Psoas muscle (tissue), 8 donors: ENCODE measurements around the gene SOCS1. TPM values are rescaled to one million over a fixed set of nuclear protein-coding genes. Genes with fewer than 3 reads are reported as not detected.

ENCODE experiments used
- ATAC-seq, 4 donors: fragments of 200-7000 bp; cut with Tn5 transposase; one replicate each; pipeline ENCODE4 v1.9.1; 2020; ENCODE audit warnings: moderate library complexity in 3 of 4, mild to moderate bottlenecking in 2 of 4
- DNase-seq, 2 donors: peaks; one replicate each; pipeline ENCODE4 v3.0.0-alpha.2; 2020
- H3K27ac ChIP-seq: fragments of 200-600 bp; one replicate; pipeline ENCODE4 v1.8.0; 2022
- H3K27me3 ChIP-seq, 3 donors: fragments of 200-600 bp in 1 of 3; one replicate each; pipeline versions ENCODE4 v1.6.1 to v1.8.0; 2013 to 2022; ENCODE audit warnings: low read length in 2 of 3, mild to moderate bottlenecking in 2 of 3, moderate library complexity in 1 of 3; ENCODE audit not compliant: insufficient read depth in 3 of 3
- H3K36me3 ChIP-seq, 2 donors: fragments of 200-600 bp in 1 of 2; one replicate each; pipeline versions ENCODE4 v1.6.1 to v1.8.0; 2013 to 2022; ENCODE audit warnings: low read depth in 1 of 2, mild to moderate bottlenecking in 1 of 2, moderate library complexity in 1 of 2; ENCODE audit not compliant: insufficient read depth in 1 of 2
- H3K4me1 ChIP-seq: fragments of 200-600 bp; one replicate; pipeline ENCODE4 v1.8.0; 2022
- H3K4me3 ChIP-seq: fragments of 200-600 bp; one replicate; pipeline ENCODE4 v1.8.0; 2022; ENCODE audit warnings: mild to moderate bottlenecking
- H3K9me3 ChIP-seq: fragments of 200-600 bp; one replicate; pipeline ENCODE4 v1.8.0; 2022
- WGBS, 3 donors: extraction: QIAGEN DNeasy Blood & Tissue Kit; methylation state at CpG; one replicate each; pipeline versions ENCODE4 v1.1.6 to v1.1.7; 2013; 5-methylcytosine and 5-hydroxymethylcytosine counted together
- intact Hi-C, 2 donors: fragments of 100-400 bp; cut with DNase I; formaldehyde crosslinking; loops; one replicate each; pipeline versions ENCODE4 v1.11.0 to v1.14.2; 2022
- polyA plus RNA-seq, 3 donors: library from polyadenylated mRNA; stranded (reverse); fragments of 200-250 nt; gene quantifications; one replicate each; pipeline ENCODE4 v1.2.3, GENCODE V29; 2013
- total RNA-seq, 4 donors: library from RNA; stranded (reverse); fragmentation: NEBNext Ultra II Directional in 2 of 4; extraction: Animal tissue kit (Norgen Biotek cat#: 25700) in 2 of 4; gene quantifications; one replicate each; pipeline versions ENCODE4 v1.2.1 to v1.2.4, GENCODE V29; 2021 to 2023
- TF ChIP-seq, protein P1 (sequence below): fragments of 200-600 bp; IDR thresholded peaks from one replicate; pipeline ENCODE4 v1.8.0; 2022; ENCODE audit warnings: antibody characterized with exemption
- donor health status: healthy with polysubstance abuse.
- donor health status: DM: no; HTN: no; CAD: no; lungs with moderate emphysema.
- donor health status: Bipolar disorder and iron deficiency.
- donor health status: healthy.
- donor health status: DM: yes; HTN: yes; CAD: no.
- donor health status: DM: no; HTN: no; CAD: no.
- donor health status: DM: no; HTN: no; CAD: no.
- donor health status: DM: yes; HTN: yes; CAD: no.

Gene SOCS1
- total and polyA plus RNA-seq, 7 donors: 0.44 to 12.6 (median 2.1) TPM

DNA sequence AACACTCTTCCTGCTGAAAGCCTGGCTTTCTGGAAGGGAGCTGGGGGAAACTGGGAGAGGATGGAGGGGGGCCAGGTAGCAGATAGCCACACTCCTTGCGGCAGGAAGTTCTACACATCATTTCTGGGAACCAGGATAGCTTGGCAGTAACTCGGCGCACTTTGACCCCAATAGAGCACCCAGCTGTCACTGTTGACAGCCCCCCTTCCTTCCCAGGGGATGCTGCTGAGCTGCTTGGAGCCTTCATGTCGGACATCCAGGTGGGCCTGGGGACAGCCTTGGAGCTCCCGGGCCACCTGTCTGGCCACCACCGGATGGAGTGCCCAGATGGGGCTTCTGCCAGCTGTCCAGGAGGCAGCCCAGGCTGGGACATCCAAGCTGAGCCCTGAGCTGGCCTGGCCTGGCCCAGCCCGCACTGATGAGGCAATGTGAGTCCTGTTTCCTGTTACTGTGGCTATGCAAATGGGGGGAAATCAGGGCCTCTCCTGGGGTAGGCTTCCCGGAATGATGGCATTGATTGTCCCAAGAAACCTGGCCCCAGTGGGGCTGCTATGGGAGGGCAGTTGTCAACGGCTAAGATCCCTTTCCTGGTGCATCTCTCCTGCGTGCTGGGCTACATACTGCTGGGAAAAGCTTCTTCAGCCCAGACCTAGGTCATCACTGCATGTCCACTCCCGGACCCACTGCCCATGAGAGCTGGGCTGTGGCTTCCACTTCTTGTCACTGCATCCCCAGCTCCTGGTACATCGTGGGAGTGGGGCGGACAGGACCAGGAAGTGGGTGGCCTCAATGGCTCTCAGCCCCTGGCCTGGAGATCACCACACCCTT, 50.0 kb downstream of the SOCS1 start:
- no peaks in the 10 kb centered on the region for H3K4me1 ChIP-seq
- no peak overlapping the region for H3K4me3 ChIP-seq
- DNase-seq (no peak), ATAC-seq (peak; percentile 42 to 66 (median 58))
- WGBS, 3 donors: 37 to 41% (median 38%) methylated on average over 13 of the region's 13 CpGs
- peaks cover 0 to 8% (median 0%) of the 10 kb centered on the region in 3 donors for H3K27me3 ChIP-seq
- intact Hi-C loops: no loop called here
- no peak overlapping the region for H3K27ac ChIP-seq
- H3K36me3 ChIP-seq: no peaks in the 10 kb centered on the region
- TF ChIP-seq, protein P1, sequence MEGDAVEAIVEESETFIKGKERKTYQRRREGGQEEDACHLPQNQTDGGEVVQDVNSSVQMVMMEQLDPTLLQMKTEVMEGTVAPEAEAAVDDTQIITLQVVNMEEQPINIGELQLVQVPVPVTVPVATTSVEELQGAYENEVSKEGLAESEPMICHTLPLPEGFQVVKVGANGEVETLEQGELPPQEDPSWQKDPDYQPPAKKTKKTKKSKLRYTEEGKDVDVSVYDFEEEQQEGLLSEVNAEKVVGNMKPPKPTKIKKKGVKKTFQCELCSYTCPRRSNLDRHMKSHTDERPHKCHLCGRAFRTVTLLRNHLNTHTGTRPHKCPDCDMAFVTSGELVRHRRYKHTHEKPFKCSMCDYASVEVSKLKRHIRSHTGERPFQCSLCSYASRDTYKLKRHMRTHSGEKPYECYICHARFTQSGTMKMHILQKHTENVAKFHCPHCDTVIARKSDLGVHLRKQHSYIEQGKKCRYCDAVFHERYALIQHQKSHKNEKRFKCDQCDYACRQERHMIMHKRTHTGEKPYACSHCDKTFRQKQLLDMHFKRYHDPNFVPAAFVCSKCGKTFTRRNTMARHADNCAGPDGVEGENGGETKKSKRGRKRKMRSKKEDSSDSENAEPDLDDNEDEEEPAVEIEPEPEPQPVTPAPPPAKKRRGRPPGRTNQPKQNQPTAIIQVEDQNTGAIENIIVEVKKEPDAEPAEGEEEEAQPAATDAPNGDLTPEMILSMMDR: no peak
- no peaks in the 10 kb centered on the region for H3K9me3 ChIP-seq

GRCh38 chr16:11205065-11205699, 50.8 kb downstream of the SOCS1 start:
- intact Hi-C loops: no loop called here
- no peak overlapping the region for H3K27ac ChIP-seq
- DNase-seq: no peak
- 76 to 80% (median 79%) methylated on average over 19 of the region's 19 CpGs for WGBS, 3 donors
- H3K4me3 ChIP-seq: no peak overlapping the region
- H3K4me1 ChIP-seq: no peaks in the 10 kb centered on the region
- TF ChIP-seq, protein P1: no peak
- ATAC-seq: peak in 1 of 4 donors; percentile 13
- no peaks in the 10 kb centered on the region for H3K36me3 ChIP-seq
- peaks cover 0 to 6% (median 0%) of the 10 kb centered on the region in 3 donors for H3K27me3 ChIP-seq
- no peaks in the 10 kb centered on the region for H3K9me3 ChIP-seq

- TF ChIP-seq, protein P1: no peak
- peaks cover 0 to 6% (median 0%) of the 10 kb centered on the region in 3 donors for H3K27me3 ChIP-seq
- no peaks in the 10 kb centered on the region for H3K36me3 ChIP-seq
- H3K4me3 ChIP-seq: no peak overlapping the region
- no peaks in the 10 kb centered on the region for H3K9me3 ChIP-seq
- ATAC-seq (peak in 1 of 4 donors; percentile 16), DNase-seq (no peak)
- WGBS, 3 donors: 33 to 54% (median 43%) methylated on average over 4 of the region's 4 CpGs
- H3K4me1 ChIP-seq: no peaks in the 10 kb centered on the region
- intact Hi-C loops: no loop called here
- no peak overlapping the region for H3K27ac ChIP-seq
Observed at GRCh38 chr16:11204513-11205047, 51.4 kb downstream of the SOCS1 start.

Other genes starting within 250 kb of the SOCS1 start
- not detected for gene TNP2, start 13.1 kb upstream of the SOCS1 start, total RNA-seq
- gene TNP2, start 13.1 kb upstream of the SOCS1 start, polyA plus RNA-seq: not detected
- gene PRM3, start 17.4 kb upstream of the SOCS1 start, total RNA-seq: not detected
- not detected for gene PRM3, start 17.4 kb upstream of the SOCS1 start, polyA plus RNA-seq
- not detected for gene PRM2, start 20.3 kb upstream of the SOCS1 start, total RNA-seq
- gene PRM2, start 20.3 kb upstream of the SOCS1 start, polyA plus RNA-seq: not detected
- not detected for gene PRM1, start 25.1 kb upstream of the SOCS1 start, total RNA-seq
- not detected for gene PRM1, start 25.1 kb upstream of the SOCS1 start, polyA plus RNA-seq
- under 1 TPM in 2 of 4 donors, not detected in 2; 0.16 to 0.64 TPM for gene RMI2, start 89.3 kb upstream of the SOCS1 start, total RNA-seq
- under 1 TPM; 0.11 to 0.35 (median 0.23) TPM for gene RMI2, start 89.3 kb upstream of the SOCS1 start, polyA plus RNA-seq